HCT116 (cell line): Measurements from ENCODE around the gene MAN2B2.

ENCODE experiments used
- CTCF ChIP-seq, 3 experiments: fragments of 200-600 bp in 1 of 3; sonication (generic) in 1 of 3; IDR thresholded peaks in 2 of 3; conservative IDR thresholded peaks in 1 of 3; 2 replicates each; pipeline ENCODE4 v1.5.1; 2012 to 2017; ENCODE audit warnings: low read depth in 2 of 3, low read length in 2 of 3, antibody characterized with exemption in 1 of 3, borderline replicate concordance in 1 of 3, control low read depth in 1 of 3, mild to moderate bottlenecking in 1 of 3, mixed read lengths in 1 of 3, mixed run types in 1 of 3, moderate library complexity in 1 of 3; ENCODE audit not compliant: insufficient read depth in 1 of 3
- EZH2 ChIP-seq: fragments of 200-600 bp; sonication (generic); IDR thresholded peaks from 2 replicates; pipeline ENCODE4 v1.6.1; 2017; ENCODE audit warnings: antibody characterized with exemption, mixed run types
- JUND ChIP-seq: IDR thresholded peaks from 2 replicates; pipeline ENCODE4 v1.6.1; 2012
- POLR2A ChIP-seq: IDR thresholded peaks from 2 replicates; pipeline ENCODE4 v1.7.0; 2011; ENCODE audit warnings: borderline replicate concordance; ENCODE audit not compliant: insufficient read depth, insufficient read length; ENCODE audit errors: extremely low read depth
- POLR2AphosphoS5 ChIP-seq: IDR thresholded peaks from 2 replicates; pipeline ENCODE4 v1.6.1; 2011; ENCODE audit warnings: mild to moderate bottlenecking, low read depth, low read length, moderate library complexity
- YY1 ChIP-seq: IDR thresholded peaks from 2 replicates; pipeline ENCODE4 v1.6.1; 2011; ENCODE audit warnings: low read length, low read depth, moderate library complexity, mild to moderate bottlenecking; ENCODE audit not compliant: insufficient replicate concordance; ENCODE audit errors: extremely low read depth
- TF ChIP-seq, protein P1 (sequence below): IDR thresholded peaks from 2 replicates; pipeline ENCODE4 v1.6.1; 2011; ENCODE audit warnings: mild to moderate bottlenecking, low read length, moderate library complexity; ENCODE audit not compliant: insufficient replicate concordance; ENCODE audit errors: extremely low read depth

- TF ChIP-seq JUND (no peak), CTCF (IDR thresholded peaks at IDR 0.05 in 2 of 3, conservative IDR thresholded peaks at IDR 0.05 in 1 of 3; ENCODE audit: borderline replicate concordance in 1 of 3, insufficient read depth in 1 of 3, low read depth in 2 of 3, low read length in 2 of 3) (no peak), EZH2 (no peak), POLR2A (no peak), YY1 (no peak), POLR2AphosphoS5 (no peak)
- TF ChIP-seq, protein P1, sequence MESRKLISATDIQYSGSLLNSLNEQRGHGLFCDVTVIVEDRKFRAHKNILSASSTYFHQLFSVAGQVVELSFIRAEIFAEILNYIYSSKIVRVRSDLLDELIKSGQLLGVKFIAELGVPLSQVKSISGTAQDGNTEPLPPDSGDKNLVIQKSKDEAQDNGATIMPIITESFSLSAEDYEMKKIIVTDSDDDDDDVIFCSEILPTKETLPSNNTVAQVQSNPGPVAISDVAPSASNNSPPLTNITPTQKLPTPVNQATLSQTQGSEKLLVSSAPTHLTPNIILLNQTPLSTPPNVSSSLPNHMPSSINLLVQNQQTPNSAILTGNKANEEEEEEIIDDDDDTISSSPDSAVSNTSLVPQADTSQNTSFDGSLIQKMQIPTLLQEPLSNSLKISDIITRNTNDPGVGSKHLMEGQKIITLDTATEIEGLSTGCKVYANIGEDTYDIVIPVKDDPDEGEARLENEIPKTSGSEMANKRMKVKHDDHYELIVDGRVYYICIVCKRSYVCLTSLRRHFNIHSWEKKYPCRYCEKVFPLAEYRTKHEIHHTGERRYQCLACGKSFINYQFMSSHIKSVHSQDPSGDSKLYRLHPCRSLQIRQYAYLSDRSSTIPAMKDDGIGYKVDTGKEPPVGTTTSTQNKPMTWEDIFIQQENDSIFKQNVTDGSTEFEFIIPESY: no peak
These were observed 19.5 kb upstream of the MAN2B2 start for GRCh38 chr4:6555519-6555918.
